GM19099 (cell line): ENCODE data around the gene SIGLEC6.
A peak's percentile ranks its signal among the peaks of the same experiment; 100 is the strongest.

ENCODE experiments used
- POLR2A ChIP-seq: IDR thresholded peaks from 3 replicates; pipeline ENCODE4 v1.6.1; 2011; ENCODE audit warnings: low read depth; ENCODE audit not compliant: insufficient read length; ENCODE audit errors: extremely low read depth

Gene SIGLEC6

DNA sequence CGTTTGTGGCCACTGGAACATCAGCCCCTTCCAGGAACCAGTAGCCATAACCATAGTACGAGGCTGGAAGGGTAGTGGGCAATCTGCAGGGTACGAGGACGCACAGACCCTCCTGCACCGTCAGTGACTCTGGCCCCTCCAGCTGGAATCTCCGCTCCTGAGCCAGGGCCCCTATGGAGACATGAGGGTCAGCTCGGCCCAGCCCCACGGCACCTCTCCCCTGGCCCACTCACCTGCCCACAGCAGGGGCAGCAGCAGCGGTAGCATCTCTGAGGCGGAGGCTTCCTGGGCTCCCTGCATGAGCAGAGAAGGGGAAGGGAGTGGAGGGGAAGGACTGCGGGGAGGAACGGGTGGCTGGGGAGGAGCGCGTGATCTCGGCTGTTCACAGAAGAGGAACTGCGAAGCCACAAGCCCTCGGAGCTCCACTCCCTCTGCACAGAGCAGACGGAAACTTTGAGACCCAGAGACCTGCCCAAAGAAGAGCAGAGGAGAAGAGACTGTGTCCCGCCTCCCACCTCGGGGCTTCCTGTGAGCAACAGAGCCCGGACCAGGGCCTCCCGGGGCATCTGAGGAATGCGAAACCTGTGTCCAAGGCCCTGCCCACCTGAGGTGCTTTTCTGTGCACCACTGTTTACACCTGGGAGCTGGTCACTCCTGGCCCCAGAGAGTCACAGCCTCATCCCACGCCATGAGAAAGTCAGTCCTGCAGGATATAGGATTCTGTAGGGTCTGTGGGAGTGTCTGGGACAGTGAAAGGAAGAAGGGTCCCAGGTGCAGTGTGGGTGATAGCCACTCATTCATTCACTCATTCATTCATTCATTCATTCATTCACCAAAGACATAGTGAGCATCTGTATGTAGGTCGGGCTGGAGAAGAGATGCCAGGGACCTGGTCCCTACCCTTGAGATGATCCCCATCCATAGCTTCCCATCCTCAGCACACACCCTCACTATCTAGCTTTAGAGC is at the start of gene SIGLEC6:
Gene SIGLEC6, minus strand, starts transcription at position 322 of the 967 bp plus-strand sequence. Its CDS starts 22 bp downstream, at position 300.
- no peak for TF ChIP-seq POLR2A

DNA sequence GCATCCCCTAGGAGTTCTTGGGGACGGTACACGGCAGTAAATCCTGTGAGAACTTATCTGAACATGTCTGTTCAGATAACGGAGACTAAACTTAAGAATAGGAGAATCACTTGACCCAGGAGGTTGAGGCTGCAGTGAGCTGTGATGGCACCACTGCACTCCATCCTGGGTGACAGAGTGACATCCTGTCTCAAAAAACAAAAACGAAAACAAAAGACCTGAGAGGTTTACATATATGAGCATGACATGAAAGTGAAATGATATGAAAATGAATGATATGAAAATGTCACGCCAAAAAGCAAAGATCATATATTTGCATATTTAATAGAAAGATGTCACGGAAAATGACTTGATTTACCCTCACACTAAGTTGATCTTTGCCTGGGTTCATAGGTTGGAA is 45.4 kb upstream of the SIGLEC6 start:
- no peak for TF ChIP-seq POLR2A

DNA sequence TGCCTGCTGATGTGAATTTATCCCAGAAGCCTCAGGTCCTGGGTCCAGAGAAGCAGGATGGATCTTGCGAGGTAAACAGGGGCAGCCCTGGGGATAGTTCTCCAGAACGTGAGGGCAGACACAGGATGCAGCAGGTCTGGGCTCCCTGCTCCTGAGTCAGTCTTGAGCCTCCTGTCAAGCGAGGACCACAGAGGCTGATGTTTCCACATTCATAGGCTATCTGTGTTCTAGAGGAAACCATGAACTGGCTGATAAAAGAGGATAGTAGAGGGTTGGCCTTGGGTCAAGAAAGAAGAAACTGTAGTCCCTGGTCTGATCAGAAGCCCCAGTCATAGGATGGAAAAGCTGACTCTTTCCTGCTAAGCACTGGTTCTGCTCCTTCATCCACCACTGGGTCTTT is 41.9 kb upstream of the SIGLEC6 start:
- no peak for TF ChIP-seq POLR2A

DNA sequence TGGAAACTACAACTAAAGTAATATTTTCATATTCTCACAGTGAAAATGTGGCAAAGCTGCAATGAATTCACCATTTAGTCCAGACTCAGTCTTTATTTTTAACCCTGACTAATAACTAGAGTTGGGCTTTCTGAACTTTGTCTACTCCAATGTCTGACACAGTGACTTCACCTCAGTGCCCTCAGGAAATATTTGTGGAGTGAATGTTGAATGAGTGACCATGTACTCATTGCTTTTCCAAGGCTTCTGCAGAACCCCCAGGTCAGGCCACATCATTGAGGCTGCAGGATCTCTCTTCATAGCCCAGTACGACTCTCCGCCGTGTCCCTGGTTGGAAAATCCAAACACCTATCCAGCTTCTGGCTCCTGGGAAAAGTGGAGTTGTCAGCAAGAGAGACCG is 41.4 kb upstream of the SIGLEC6 start:
- no peak for TF ChIP-seq POLR2A

DNA sequence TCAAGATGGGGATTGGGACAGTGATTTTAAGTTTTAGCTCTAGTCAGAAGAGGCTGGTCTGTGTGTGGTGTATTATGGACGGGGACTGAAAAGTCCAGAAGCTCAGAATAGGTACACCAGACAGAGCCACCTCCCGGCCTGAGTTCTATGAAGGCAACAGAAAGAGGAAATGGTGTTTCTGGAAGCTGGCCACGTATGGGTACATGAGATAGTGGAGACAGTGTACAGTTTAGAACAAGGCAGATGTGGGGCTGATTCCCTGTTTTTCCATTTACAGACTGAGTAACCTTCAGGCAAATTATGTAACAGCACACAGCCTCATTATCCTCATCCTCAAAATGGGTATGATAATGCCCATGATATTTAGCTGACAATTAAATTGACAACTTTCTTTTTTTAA is 40.9 kb upstream of the SIGLEC6 start:
- no peak for TF ChIP-seq POLR2A

DNA sequence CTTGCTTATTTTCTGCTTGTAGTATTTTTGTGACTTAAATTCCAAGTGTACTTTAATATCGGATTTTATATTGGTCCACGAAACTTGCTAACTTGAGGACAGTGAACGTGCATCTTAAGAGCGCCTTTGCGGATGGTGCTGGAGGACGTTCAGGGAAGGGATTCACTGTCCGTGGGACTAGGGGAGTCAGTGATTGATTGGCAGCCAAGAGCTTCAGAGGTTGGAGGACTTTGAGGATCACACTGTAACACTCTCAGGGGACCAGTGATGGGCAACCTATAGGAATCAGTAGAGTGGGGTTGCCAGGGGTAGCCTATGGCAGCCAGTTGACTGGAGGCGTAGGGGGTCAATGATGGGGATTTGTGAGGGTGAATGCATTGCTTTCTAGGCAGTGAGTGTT is 40.1 kb upstream of the SIGLEC6 start:
- TF ChIP-seq POLR2A, result no peak

DNA sequence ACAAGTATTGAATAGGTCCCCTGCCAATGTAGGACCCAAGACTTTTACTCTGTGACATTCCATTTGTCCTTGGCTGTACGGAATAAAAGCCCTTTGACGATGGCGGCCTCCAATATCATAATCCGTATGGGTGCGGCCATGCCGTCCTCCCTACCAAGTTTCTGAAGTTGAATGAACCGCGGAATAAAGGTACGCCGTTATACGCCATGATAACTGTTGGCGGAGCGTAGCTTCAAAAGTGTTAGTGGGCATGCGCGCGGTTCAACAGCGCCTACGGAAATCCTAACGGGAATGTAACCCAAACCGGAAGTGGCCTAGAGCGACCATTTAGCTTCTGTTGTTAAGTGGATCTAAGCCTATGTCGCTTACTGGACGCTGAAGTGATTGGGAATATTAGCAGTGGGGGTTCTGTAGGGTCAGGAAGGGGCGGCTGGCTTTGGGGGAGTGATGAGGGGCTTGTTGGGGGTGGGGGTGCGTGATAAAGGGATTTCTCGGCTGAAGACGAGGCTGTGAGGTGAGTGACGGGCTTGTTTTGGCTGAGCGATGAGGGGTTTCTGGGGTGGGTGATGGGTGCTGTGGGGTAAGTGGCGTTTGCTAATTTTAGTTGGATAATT is 39.6 kb upstream of the SIGLEC6 start, which contains the start of gene ZNF175:
Gene ZNF175, plus strand, starts transcription at position 322 of the 614 bp plus-strand sequence. CDS start 2,047 bp downstream, outside the sequence.
- TF ChIP-seq POLR2A, result peak; percentile 46

DNA sequence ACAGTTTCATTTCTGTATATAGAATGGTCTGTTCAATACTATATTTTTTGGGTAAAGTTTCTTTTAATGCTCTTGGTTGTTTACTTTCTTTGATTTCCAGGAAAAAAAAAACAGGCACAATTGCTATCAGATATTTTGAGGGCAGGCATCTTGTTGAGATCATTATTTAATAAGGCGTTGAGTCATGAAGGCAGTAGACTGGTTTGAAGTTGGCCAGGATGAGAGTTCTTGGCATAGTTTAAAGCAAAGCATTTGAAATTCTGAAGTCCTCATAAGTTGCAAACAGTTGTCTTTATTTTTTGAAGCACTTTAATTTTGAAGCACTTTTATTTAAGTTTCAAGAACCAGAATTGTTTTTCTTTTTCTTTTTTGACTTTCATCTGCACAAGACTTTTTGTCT is 37.0 kb upstream of the SIGLEC6 start:
- no peak for TF ChIP-seq POLR2A

DNA sequence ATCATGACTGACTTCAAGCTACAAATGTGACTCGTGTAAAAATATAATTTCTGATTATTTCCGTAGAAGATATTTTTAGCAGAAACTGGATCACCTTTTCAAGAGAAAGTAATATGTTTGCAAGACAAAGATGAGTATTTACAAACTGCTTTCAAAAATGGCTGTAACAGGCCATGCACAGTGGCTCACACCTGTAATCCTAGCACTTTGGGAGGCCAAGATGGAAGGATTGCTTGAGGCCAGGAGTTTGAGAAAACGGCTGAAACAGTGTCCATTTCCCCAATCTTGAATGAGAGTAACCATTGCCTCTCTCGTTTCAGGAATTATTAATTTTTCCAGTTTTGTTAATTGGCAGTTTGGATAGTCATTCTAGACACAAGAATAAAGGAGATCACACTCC is 36.1 kb upstream of the SIGLEC6 start:
- no peak for TF ChIP-seq POLR2A

DNA sequence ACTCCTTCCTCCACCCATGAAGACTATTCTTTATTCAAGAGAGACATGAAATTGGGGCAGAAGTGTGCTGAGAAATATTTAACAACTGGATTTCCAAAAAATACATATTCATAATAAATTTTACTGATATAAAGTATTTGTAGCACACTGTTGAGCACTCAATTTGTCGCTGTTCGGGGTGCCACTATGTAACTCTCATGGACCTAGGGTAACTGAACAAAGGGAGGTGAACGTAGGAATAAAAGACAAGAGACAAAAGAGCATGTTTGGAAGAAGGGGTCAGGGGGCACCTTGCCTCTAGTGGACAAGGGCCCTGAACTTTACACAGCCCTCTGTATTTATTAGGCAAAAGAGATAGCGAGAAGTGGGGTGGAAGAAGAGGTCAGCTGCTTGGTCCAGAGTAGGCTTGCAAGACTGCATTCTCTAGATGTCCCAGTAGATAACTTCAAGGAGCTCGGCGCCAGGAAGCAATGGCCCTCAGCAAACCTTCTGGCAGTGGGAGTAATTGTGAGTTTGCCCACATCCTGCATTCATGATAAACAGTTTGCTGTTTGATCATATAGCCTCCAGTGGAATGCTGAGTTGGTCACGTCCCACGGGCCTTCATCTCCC is 35.1 kb upstream of the SIGLEC6 start:
- no peak for TF ChIP-seq POLR2A

DNA sequence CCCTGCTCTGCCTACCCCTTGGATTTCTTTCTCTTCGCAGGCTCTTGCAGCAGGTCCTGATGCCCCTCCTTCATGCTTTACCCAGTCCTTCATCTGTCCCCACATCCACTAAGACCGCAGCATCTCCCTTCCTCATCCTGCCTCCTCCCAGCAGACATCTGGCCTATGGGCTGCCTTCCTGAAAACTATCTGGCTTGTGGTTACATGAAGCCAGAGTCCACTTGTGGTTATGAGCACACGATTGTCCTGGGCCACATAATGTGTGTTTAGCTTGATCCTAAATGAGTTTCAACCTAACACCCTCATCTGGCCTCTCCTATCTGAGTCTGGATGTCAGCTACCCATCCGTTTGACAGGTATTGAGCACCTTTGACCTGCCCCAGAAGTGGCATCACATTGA is 34.1 kb upstream of the SIGLEC6 start:
- TF ChIP-seq POLR2A, result no peak

DNA sequence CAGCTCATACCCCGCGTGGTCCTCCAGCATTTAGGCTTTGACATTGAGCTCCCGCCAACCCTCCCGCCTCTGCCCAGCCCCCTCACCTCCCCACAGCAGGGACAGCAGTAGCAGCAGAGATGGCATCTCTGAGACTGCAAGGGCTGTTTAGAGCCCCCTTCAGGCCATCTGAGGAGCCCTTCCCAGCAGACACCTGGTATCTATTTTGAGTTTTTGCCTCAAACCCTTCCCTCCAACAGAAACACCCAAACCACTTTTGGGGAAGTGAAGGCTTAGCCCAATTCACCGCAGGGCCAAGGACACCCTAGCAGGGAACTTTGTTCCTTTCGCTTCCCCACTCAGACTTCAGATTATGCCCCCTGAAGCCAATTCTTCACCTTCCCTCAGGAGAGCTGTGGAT is 33.3 kb upstream of the SIGLEC6 start:
- TF ChIP-seq POLR2A, result no peak

DNA sequence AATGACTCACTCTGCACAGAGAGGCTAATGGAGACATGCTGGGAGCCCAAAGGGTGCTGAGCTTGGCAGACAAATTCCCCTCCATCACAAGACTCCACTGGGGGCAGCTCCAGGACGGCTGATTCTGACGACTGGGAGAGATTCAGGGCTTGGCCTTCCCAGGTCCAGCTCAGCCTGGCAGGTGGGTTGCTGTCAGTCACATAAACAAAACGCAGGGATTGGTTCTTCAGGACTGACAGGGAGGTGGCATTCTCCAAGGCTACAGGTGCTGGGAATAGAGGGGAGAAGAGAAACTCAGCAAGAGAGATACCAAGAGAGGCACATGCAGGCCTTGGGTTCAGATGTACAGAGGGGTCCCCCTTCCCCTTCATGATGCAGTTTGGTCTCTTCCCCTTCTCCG is 28.9 kb upstream of the SIGLEC6 start:
- no peak for TF ChIP-seq POLR2A

DNA sequence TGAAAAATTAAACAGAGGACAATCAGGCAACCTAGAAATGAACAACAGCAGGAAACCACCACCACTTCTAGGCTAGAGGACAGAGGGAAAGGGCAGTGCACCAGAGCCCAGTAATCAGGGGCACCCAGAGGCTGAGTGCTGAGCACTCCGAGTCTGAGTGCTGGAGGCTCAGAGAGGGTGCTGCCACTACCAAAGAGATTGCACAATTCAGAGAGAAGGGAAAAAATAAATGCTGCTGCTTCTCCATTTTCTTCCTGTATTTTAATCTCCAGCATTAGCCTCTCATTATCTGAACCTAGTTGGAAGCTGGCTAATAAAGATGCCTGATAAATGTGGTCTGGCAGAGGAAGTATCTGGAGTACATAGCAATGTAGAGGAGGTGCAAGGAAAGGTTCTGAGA is 27.8 kb upstream of the SIGLEC6 start:
- TF ChIP-seq POLR2A, result no peak

DNA sequence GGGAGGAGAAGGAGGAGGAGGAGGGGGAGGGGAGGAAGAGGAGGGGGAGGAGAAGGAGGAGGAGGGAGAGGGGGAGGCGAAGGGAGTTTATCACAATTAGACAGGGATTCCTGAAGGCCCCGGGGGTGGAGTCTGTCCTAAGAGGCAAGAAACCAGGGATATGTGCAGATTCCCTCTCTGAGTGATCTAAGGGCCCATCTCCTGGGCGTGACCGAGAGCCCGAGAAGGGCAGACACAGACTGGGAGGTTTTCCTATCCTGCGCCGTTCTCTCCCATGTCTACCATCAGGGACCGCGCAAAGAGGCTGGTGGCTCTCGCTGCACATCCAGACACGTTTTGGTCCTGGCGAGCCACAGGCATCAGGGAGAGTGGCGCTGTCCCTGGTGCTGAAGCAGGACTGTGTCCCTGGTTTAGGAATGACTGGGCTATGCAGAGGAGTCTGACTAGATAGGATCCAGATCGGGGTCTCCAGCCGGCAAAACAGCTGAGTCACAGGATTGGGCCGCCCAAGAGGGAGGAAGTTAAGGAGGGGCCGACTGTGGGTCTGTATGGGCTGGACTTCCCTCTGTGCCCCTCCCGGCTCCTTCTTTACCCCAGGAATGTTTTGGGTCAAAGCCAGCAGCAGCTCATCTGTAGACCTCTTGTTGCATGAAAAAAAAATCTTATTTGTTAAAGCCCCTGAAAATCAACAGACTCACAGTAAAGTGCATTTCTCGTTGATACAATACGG is 21.7 kb upstream of the SIGLEC6 start:
- no peak for TF ChIP-seq POLR2A

DNA sequence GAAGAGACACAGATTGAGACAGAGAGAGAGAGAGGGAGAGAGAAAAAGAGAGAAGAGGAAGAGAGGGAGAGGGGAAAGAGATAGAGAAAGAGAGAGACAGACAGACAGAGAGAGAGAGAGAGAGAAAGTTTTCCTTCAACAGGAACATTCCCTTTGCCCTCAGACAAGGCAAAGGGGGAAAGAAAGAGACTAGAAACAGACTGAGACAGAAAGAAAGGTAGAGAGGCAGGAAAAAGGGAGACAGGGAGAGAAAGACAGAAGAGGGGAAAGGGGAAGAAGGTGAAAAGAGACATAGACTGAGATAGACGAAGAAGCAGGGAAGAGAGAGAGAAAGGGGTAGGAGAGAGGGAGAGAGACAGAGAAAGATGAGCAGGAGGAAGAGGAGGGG is 21.1 kb upstream of the SIGLEC6 start:
- TF ChIP-seq POLR2A, result no peak
